ENCODE measurements around the gene SPATA20. TPM values are rescaled to one million over a fixed set of nuclear protein-coding genes. Genes with fewer than 3 reads are reported as not detected.

Gene SPATA20
- total and polyA plus RNA-seq, 2 donors (not counting 3 experiments of a cell fraction or from before 2014, with no cell fraction given) = 42.3 to 51.5 TPM

DNA sequence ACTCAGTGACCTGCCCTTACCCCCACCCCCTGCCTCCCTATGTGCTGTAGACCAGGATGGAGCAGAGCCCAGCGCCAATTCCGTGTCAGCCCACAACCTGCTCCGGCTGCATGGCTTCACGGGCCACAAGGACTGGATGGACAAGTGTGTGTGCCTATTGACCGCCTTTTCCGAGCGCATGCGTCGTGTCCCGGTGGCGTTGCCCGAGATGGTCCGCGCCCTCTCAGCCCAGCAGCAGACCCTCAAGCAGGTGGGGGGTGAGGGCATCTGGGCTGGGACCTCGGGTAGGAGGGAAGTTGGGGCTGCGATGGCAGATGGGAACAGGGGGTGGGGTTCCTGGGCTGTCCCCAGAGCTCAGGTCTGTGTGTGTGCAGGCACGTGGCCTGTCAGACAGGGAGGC, 7.2 kb downstream of the SPATA20 start:
- H3K4me3 ChIP-seq (replicated peaks in 1 of 3; ENCODE audit: insufficient read depth in 1 of 3, low read depth in 1 of 3, low read length in 3 of 3) = no peak overlapping the region
- ChIA-PET CTCF (interaction anchor here (0.6 kb wide), 1 partner anchor 70 kb away, joined by 3 read pairs; no protein-coding TSS in a partner anchor), POLR2A (no interaction called here)
- BruUV-seq (replicated peaks) = no TSS peak
- H3K27me3 ChIP-seq (ENCODE audit: control insufficient read depth in 2 of 2, insufficient read depth in 2 of 2, low read length in 2 of 2) = peaks cover 9 to 14% of the 10 kb centered on the region in 2 experiments
- H2AFZ ChIP-seq (ENCODE audit: low read depth, low read length) = no peak overlapping the region
- no peaks in the 10 kb centered on the region for H3K4me1 ChIP-seq (ENCODE audit: control insufficient read depth, extremely low read depth, insufficient read depth, low read length)
- H3K27ac ChIP-seq (ENCODE audit: insufficient read depth, low read depth, low read length) = no peak overlapping the region
- intact Hi-C loops (cut with micrococcal nuclease) (no loop called here), dilution Hi-C loops (cut with MboI; ENCODE audit: extremely low pct_ligation_motif_present, low sequenced_read_pairs) (no loop called here)
- FAIRE-seq (no peak), DNase-seq (ENCODE audit: low read depth, low spot score) (no peak)
- no peaks in the 10 kb centered on the region for H3K9me1 ChIP-seq (replicated peaks; ENCODE audit: control insufficient read depth, extremely low read depth, insufficient read depth, low read length)
- peaks cover 0 to 5% of the 10 kb centered on the region in 2 experiments for H3K36me3 ChIP-seq (ENCODE audit: control insufficient read depth in 2 of 2, extremely low read depth in 1 of 2, insufficient read depth in 2 of 2, low read length in 2 of 2)
- TF ChIP-seq, protein P1, sequence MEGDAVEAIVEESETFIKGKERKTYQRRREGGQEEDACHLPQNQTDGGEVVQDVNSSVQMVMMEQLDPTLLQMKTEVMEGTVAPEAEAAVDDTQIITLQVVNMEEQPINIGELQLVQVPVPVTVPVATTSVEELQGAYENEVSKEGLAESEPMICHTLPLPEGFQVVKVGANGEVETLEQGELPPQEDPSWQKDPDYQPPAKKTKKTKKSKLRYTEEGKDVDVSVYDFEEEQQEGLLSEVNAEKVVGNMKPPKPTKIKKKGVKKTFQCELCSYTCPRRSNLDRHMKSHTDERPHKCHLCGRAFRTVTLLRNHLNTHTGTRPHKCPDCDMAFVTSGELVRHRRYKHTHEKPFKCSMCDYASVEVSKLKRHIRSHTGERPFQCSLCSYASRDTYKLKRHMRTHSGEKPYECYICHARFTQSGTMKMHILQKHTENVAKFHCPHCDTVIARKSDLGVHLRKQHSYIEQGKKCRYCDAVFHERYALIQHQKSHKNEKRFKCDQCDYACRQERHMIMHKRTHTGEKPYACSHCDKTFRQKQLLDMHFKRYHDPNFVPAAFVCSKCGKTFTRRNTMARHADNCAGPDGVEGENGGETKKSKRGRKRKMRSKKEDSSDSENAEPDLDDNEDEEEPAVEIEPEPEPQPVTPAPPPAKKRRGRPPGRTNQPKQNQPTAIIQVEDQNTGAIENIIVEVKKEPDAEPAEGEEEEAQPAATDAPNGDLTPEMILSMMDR (IDR thresholded peaks at IDR 0.05; ENCODE audit: extremely low read depth in 1 of 2, insufficient read depth in 1 of 2, low read depth in 1 of 2, low read length in 2 of 2) = no peak
- TF ChIP-seq EZH2 (IDR thresholded peaks at IDR 0.05; ENCODE audit: borderline replicate concordance, low read depth, low read length, severe bottlenecking) (no peak), FOS (IDR thresholded peaks at IDR 0.05; ENCODE audit: borderline replicate concordance, insufficient read depth, low read length) (no peak), POLR2A (IDR thresholded peaks at IDR 0.05; ENCODE audit: low read depth, low read length) (no peak)
- no peaks in the 10 kb centered on the region for H4K20me1 ChIP-seq (replicated peaks; ENCODE audit: control insufficient read depth, extremely low read depth, insufficient read depth, low read length)
- no peaks in the 10 kb centered on the region for H3K9me3 ChIP-seq (replicated peaks; ENCODE audit: control insufficient read depth, insufficient read depth, low read length)
- no peak overlapping the region for H3K4me2 ChIP-seq (ENCODE audit: insufficient read depth, low read length)
- H3K79me2 ChIP-seq (ENCODE audit: control insufficient read depth, insufficient read depth, low read length) = no peaks in the 10 kb centered on the region
- H3K9ac ChIP-seq (replicated peaks; ENCODE audit: extremely low read depth, insufficient read depth, low read length) = no peak overlapping the region

DNA sequence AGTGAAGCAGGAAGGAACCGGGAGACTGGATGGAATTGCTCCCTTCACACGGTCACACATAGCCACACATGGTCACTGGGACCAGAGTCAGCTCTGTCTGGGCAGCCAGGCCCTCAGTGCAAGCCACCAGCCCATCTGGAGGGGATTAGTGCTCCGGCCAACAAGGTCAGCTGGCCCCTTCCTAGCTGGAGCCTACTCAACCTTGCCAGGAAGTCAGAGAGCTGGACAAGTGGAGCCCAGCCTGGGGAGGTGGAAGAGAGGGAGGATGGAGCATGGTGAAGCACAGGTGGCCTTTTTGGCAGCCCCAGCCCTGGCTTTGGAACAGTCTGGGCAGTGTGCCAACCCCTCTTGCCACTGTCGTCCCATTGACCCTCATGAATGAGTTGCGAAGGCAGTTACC, 9.8 kb downstream of the SPATA20 start:
- Histone ChIP-seq H3K27me3 (ENCODE audit: control insufficient read depth in 2 of 2, insufficient read depth in 2 of 2, low read length in 2 of 2) (peaks cover 20 to 28% of the 10 kb centered on the region in 2 experiments), H3K79me2 (ENCODE audit: control insufficient read depth, insufficient read depth, low read length) (no peaks in the 10 kb centered on the region), H3K9me1 (replicated peaks; ENCODE audit: control insufficient read depth, extremely low read depth, insufficient read depth, low read length) (no peaks in the 10 kb centered on the region), H2AFZ (ENCODE audit: low read depth, low read length) (no peak overlapping the region), H3K36me3 (ENCODE audit: control insufficient read depth in 2 of 2, extremely low read depth in 1 of 2, insufficient read depth in 2 of 2, low read length in 2 of 2) (peaks cover 0 to 3% of the 10 kb centered on the region in 2 experiments), H3K9ac (replicated peaks; ENCODE audit: extremely low read depth, insufficient read depth, low read length) (no peak overlapping the region), H3K4me3 (replicated peaks in 1 of 3; ENCODE audit: insufficient read depth in 1 of 3, low read depth in 1 of 3, low read length in 3 of 3) (no peak overlapping the region), H3K27ac (ENCODE audit: insufficient read depth, low read depth, low read length) (no peak overlapping the region), H3K4me2 (ENCODE audit: insufficient read depth, low read length) (no peak overlapping the region), H4K20me1 (replicated peaks; ENCODE audit: control insufficient read depth, extremely low read depth, insufficient read depth, low read length) (no peaks in the 10 kb centered on the region), H3K4me1 (ENCODE audit: control insufficient read depth, extremely low read depth, insufficient read depth, low read length) (peaks cover 7% of the 10 kb centered on the region), H3K9me3 (replicated peaks; ENCODE audit: control insufficient read depth, insufficient read depth, low read length) (no peaks in the 10 kb centered on the region)
- TF ChIP-seq, protein P2, sequence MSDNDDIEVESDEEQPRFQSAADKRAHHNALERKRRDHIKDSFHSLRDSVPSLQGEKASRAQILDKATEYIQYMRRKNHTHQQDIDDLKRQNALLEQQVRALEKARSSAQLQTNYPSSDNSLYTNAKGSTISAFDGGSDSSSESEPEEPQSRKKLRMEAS (IDR thresholded peaks at IDR 0.05; ENCODE audit: insufficient read depth, insufficient read length) = no peak
- TF ChIP-seq JUN (IDR thresholded peaks at IDR 0.05; ENCODE audit: borderline replicate concordance, insufficient read depth, insufficient read length, low read depth) = no peak
- no peak for TF ChIP-seq GATA2 (IDR thresholded peaks at IDR 0.05; ENCODE audit: insufficient read depth, insufficient read length, low read depth, low read length)
- no peak for TF ChIP-seq MYC (IDR thresholded peaks at IDR 0.05; ENCODE audit: low read depth, low read length)
- no peak for TF ChIP-seq POLR2AphosphoS5 (IDR thresholded peaks at IDR 0.05; ENCODE audit: insufficient read depth, low read depth, low read length)
- no peak for TF ChIP-seq POLR2A (IDR thresholded peaks at IDR 0.05; ENCODE audit: low read depth, low read length)
- no peak for TF ChIP-seq EZH2 (IDR thresholded peaks at IDR 0.05; ENCODE audit: borderline replicate concordance, low read depth, low read length, severe bottlenecking)
- TF ChIP-seq FOS (IDR thresholded peaks at IDR 0.05; ENCODE audit: borderline replicate concordance, insufficient read depth, low read length) = no peak
- TF ChIP-seq, protein P1 (IDR thresholded peaks at IDR 0.05; ENCODE audit: extremely low read depth in 1 of 2, insufficient read depth in 1 of 2, low read depth in 1 of 2, low read length in 2 of 2) = no peak
- BruUV-seq (replicated peaks) = no TSS peak
- DNase-seq (ENCODE audit: low read depth, low spot score) (no peak), FAIRE-seq (no peak)
- CTCF ChIA-PET = interaction anchor here (0.9 to 1.4 kb wide), 3 partner anchors 33 to 73 kb away, joined by 3 to 4 read pairs (median 4); no protein-coding TSS in a partner anchor
- POLR2A ChIA-PET = no interaction called here
- intact Hi-C loops (cut with micrococcal nuclease) = no loop called here
- dilution Hi-C loops (cut with MboI; ENCODE audit: extremely low pct_ligation_motif_present, low sequenced_read_pairs) = no loop called here

All from endothelial cell of umbilical vein (primary cell).